HG02870 (cell line): Measurements from ENCODE around the gene SCAMP3.
"Not testable (repeated sequence)": the region's sequence is repeated elsewhere in the genome, so short reads cannot be mapped to it uniquely, and the experiment has no call there.

Source experiments
- ATAC-seq: cut with Tn5 transposase; IDR thresholded peaks from one replicate; pipeline ENCODE4 v1.9.1; 2021; ENCODE audit warnings: mild to moderate bottlenecking, moderate library complexity; ENCODE audit not compliant: unreplicated experiment

Gene SCAMP3

DNA sequence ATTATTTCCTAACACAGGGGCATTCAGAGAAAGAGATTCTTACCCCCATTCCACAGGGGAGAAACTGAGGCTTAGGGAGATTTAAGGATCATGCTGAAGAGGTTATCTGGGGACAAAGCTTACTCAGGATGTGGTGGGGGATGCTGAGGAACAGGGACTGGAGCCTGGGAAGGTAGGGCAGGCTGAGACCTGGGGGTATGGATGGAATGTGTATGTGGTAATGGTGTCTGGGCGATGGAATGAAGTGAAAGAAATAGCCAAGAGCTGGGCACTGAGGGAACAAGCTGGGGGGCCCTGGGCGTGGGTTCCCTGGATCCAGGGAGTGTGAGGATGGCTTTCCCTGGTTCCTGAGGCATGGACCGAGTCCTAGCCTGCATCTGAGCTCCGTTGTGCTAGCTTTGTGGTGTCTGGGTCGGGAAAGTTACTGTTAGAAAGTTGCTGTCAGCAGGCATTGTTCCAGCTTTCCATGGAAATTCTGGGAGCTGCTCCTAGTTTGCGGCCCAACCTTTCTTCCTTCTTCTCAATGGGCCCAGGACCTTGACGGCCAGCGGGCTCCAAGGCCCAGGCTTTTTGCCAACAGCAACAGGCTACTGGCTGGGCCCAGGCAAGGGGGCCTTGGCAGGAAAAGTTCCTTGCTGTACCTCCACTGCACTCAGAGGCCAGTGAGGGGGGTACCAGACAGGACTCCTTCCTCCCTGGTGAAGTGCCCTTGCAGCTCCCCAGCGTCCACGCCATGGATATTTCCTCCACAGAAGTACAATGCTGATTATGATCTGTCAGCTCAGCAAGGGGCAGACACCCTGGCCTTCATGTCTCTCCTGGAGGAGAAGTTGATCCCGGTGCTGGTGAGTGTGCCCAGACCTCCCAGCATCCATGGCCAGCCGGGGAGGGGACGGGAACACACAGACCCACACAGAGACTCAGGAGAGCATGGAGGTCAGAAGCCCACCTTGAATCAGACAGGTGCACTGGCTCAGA is 29.9 kb downstream of the SCAMP3 start:
- ATAC-seq: not testable (repeated sequence)

- ATAC-seq: not testable (repeated sequence)
Measured at GRCh38 chr1:155231302-155231701, 30.9 kb downstream of the SCAMP3 start.

- no peak for ATAC-seq
Measured at GRCh38 chr1:155228096-155228427, 34.1 kb downstream of the SCAMP3 start.

DNA sequence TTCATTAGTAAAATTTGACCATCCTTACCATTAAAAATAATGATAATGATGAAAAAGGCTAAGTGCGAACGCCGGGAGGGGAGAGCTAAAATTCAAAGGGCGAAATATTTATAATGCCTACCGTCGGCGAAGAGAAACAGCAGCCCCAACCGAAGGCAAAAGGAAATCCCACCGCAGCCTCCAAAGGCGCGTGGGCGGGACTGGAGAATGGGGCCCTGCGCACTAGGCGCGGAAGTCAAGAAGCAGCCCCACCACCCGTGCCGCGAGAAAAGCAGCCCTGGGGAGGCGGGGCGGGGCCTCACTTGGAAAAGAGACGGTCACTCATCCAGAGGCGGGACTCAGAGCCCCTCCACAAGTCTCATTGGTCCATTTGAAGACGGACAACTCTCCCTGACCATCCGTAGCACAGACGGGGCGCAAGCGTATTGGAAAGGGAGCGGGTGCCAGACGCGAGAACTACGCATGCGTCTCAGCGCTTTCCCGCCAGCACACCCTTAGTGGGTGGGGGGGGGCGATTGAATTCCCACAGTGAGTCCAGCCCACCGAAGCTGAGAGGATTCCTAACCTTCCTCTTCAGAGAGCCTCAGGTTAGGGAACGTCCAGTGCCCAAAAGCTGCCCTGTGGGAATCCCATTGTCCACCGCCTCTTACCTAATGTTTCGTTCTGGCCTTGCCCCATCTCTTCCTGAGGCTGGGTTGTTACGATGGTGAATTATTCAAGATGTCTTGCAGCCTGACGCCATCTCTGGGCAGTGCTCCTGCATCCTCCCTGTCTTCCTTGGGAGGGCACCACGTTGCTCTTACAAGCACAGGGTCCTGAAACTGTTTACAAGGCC is 34.7 kb downstream of the SCAMP3 start:
- ATAC-seq: peak; percentile 89

GRCh38 chr1:155226910-155227260 is 35.3 kb downstream of the SCAMP3 start:
- no peak for ATAC-seq

DNA sequence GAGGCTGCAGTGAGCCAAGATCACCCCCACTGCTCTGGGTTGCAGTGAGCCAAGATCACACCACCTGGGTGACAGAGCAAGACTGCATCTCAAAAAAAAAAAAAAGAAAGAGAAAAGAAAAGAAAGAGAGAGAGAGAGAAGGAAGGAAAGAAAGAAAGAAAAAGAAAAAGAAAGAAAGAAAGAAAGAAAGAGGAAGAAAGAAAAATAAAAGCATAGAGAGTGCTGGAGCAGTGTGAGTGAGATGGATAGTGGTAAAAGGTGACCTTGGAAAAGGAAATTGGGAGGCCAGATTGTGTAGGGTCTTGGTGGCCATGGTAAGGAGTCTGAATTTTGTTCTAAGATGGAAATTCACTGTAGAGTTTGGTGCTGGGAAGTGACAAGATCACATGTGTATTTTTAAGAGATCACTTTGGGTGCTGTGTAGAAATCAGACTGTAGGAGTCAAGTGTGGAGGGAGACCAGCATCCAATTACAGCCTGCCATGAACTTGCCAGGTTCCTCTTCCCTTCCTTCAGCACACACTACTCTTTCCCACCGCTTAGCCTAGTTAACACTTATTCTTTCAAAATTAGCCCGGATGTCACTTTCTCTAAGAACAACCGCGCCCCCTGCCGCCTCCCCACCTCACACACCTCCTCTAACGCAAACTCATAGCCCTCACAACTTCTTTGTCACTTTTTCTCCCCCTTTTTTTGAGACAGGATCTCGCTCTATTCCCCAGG is 35.8 kb downstream of the SCAMP3 start:
- no peak for ATAC-seq

GRCh38 chr1:155225404-155225759 is 36.8 kb downstream of the SCAMP3 start:
- not testable (repeated sequence) for ATAC-seq

- ATAC-seq: no peak
Measured at GRCh38 chr1:155223047-155223446, 39.1 kb downstream of the SCAMP3 start.

GRCh38 chr1:155220211-155220965 is 41.8 kb downstream of the SCAMP3 start:
- ATAC-seq: not testable (repeated sequence)

DNA sequence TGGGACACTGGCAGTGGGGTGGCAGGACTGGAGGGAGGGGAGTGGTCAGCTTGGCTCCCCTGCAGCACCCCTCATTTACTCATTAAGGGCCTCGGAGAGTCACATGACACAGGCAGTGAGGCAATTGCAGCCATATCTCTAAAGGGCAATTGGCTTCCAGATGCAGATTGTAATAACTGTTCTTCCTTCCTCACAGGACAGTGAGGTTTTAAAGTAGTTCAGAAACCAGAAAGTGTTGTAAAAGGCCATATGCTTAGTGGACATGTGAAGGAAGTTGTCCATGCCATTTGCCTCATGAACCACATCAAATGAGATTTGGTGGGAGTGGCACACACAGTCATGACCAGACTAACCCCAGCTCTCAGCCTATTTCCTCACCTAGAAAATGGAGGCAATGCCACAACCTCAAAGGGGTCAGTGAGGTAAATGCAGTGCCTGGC is 42.5 kb downstream of the SCAMP3 start:
- no peak for ATAC-seq

DNA sequence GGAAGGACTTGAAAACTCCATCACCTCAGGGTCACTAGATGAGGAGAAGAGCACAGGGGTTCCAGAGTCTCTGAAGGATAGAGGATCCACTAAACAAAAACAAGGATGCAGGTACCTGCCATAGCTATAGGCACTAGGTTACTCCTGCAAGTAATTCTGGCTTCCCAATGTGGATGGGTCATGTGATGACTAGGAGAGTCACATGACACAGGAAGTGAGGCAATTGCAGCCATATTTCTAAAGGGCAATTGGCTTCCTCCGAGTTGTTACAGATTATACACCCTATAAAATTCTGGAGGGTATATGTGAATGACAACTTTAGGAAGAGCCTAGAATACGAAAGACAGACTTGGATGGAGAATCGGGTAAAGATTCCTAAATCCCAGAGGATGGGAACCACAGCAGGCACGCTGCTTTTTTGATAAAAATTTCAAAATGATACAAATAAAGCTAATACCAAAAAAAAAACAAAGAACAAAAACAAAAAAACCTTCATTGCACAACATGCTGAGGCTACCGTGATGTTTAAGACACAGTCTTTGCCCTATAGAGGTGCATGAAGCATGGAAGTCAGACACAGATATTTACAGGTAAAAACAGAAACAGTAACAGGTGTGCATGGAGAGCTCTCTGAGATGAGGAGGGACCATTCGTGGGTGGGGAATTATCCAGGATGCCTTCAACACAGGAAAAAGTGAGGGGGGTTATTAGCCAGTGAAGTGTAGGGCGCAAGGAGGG is 43.1 kb downstream of the SCAMP3 start:
- no peak for ATAC-seq

GRCh38 chr1:155214702-155215101 is 47.5 kb downstream of the SCAMP3 start:
- ATAC-seq: not testable (repeated sequence)

GRCh38 chr1:155212051-155212440 is 50.1 kb downstream of the SCAMP3 start:
- not testable (repeated sequence) for ATAC-seq

DNA sequence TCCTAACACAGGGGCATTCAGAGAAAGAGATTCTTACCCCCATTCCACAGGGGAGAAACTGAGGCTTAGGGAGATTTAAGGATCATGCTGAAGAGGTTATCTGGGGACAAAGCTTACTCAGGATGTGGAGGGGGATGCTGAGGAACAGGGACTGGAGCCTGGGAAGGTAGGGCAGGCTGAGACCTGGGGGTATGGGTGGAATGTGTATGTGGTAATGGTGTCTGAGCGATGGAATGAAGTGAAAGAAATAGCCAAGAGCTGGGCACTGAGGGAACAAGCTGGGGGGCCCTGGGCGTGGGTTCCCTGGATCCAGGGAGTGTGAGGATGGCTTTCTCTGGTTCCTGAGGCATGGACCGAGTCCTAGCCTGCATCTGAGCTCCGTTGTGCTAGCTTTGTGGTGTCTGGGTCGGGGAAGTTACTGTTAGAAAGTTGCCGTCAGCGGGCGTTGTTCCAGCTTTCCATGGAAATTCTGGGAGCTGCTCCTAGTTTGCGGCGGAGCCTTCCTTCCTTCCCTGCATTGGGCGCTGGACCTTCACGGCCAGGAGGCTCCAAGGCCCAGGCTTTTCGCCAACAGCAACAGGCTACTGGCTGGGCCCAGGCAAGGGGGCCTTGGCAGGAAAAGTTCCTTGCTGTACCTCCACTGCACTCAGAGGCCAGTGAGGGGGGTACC is 50.6 kb downstream of the SCAMP3 start:
- ATAC-seq: not testable (repeated sequence)

- ATAC-seq: no peak
Measured at GRCh38 chr1:155210314-155211104, 51.7 kb downstream of the SCAMP3 start.

- ATAC-seq: no peak
Measured at GRCh38 chr1:155209312-155209721, 52.8 kb downstream of the SCAMP3 start.

DNA sequence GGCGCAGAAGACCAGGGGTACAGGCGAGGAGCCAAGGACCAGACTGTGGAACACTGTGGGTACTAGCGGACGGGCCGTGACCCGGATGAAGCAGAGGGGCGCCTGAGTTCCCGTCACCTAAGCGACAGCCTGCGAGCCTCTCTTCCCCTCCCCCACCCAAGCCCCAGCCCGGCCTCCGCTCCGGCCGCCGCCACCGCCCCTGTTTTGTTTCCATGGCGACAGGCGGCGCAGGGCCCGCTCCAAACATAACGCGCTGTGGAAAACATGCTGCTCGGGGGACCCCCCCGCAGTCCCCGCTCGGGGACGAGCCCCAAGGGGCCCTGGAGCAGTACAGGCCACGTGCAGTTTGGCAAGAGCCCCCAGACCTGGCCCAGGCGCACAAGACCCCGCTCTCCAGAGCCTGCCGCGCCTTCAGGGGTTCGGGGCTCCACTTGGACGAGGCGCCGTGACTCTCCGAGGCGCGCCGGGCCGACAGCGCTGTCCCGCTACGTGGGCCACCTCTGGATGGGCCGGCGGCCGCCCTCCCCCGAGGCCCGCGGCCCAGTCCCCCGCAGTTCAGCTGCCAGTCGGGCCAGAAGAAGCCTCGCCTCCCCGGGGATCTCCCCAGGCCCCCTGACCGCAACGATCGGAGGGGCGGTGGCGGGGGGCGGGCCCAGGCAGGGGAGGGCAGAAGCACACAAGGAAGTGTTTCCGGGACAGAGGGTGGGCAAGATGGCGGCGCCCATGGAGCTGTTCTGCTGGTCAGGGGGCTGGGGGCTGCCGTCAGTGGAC is 53.4 kb downstream of the SCAMP3 start, which contains the start of gene MTX1:
Gene MTX1, plus strand, starts transcription at position 155 of the 771 bp plus-strand sequence. Its CDS starts 110 bp downstream, at position 265.
- ATAC-seq: peak; percentile 71
